Dedifferentiated amniotic fluid mesenchymal stem cell (primary cell): Measurements from ENCODE around the gene RNU7-1.

Source experiments
- DNase-seq: peaks from one replicate; pipeline ENCODE4 v3.0.0-alpha.2; 2016; ENCODE audit errors: extremely low spot score

Gene RNU7-1

GRCh38 chr12:6937481-6938352 lies 5.9 kb upstream of the RNU7-1 start:
- DNase-seq, result peak; percentile 89

DNA sequence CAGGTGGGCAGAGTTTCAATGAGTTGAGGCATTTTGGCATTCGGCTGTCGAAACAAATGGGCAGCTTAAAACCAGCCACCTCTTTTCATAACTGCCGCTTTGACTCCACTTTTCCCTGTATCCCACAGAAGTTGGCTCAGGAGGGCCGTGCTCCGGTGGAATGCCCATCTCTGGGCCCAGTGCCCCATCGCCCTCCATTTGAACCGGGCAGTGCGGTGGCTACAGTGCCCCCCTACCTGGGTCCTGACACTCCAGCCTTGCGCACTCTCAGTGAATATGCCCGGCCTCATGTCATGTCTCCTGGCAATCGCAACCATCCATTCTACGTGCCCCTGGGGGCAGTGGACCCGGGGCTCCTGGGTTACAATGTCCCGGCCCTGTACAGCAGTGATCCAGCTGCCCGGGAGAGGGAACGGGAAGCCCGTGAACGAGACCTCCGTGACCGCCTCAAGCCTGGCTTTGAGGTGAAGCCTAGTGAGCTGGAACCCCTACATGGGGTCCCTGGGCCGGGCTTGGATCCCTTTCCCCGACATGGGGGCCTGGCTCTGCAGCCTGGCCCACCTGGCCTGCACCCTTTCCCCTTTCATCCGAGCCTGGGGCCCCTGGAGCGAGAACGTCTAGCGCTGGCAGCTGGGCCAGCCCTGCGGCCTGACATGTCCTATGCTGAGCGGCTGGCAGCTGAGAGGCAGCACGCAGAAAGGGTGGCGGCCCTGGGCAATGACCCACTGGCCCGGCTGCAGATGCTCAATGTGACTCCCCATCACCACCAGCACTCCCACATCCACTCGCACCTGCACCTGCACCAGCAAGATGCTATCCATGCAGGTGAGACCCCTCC lies 5.0 kb upstream of the RNU7-1 start:
- DNase-seq, result no peak

GRCh38 chr12:6939191-6939540 lies 4.5 kb upstream of the RNU7-1 start:
- no peak for DNase-seq

- no peak for DNase-seq
Observed at GRCh38 chr12:6941267-6941666, 2.3 kb upstream of the RNU7-1 start.

DNA sequence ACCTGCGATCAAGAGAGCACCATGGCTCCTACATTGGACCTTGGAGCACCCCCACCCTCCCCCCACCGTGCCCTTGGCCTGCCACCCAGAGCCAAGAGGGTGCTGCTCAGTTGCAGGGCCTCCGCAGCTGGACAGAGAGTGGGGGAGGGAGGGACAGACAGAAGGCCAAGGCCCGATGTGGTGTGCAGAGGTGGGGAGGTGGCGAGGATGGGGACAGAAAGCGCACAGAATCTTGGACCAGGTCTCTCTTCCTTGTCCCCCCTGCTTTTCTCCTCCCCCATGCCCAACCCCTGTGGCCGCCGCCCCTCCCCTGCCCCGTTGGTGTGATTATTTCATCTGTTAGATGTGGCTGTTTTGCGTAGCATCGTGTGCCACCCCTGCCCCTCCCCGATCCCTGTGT lies 1.8 kb upstream of the RNU7-1 start:
- DNase-seq, result no peak

- no peak for DNase-seq
Observed at GRCh38 chr12:6942331-6942665, 1.3 kb upstream of the RNU7-1 start.

DNA sequence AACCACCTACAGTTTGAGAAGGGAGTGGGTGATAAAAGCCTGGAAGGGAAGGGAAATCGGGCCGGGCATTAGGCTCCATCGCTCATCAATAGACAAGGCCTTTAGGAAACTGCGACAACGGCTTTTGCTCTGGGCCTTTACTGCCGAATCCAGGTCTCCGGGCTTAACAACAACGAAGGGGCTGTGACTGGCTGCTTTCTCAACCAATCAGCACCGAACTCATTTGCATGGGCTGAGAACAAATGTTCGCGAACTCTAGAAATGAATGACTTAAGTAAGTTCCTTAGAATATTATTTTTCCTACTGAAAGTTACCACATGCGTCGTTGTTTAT lies 261 bp upstream of the RNU7-1 start:
- peak; percentile 91 for DNase-seq

DNA sequence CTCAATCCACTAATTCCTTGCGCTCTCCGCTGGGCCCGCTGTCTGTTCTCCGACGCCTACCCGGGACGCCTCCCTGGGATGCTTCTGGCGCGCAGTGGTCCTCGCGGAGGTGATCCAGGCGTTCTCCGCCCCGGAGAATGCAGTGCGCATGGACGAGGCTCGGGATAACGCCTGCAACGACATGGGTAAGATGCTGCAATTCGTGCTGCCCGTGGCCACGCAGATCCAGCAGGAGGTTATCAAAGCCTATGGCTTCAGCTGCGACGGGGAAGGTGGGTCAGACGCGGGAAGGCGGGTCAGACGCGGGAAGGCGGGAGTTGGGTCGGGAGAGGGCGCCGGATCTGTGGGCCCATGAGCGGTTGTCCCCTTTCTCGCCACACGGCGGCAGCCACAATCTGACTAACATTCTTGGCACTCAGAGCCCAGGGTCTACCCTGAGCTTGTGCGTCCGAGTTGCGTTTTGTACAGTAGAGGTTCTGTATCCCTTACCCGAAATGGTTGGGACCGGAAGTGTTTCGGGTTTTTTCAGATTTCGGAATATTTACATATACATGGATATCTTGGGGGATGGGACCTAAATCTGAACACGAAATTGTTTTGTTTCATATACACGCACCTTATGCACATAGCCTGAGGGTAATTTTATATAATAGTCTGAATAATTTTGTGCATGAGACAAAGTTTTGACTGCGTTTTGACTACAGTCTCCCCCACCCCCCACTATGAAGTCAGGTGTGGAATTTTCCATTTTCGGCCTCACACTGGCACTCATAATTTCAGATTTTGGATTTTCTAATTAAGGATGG lies 968 bp downstream of the RNU7-1 start:
- DNase-seq, result peak; percentile 93

DNA sequence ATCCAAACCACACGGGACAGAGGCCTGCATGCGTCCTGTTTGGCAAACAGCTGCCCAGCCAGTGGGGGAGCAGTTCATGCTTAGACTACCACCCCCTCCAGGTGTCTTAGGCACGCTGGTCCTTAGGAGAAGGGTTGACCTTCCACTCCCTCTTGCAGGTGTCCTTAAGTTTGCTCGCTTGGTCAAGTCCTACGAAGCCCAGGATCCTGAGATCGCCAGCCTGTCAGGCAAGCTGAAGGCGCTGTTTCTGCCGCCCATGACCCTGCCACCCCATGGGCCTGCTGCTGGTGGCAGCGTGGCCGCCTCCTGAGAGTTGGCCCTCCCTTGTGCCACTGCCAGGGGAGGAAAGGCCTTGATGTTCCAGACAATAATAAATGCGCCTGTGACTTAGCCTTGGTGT lies 2.0 kb downstream of the RNU7-1 start:
- DNase-seq, result no peak

GRCh38 chr12:6946033-6946919 lies 2.7 kb downstream of the RNU7-1 start:
- DNase-seq, result no peak

GRCh38 chr12:6946920-6947374 lies 3.3 kb downstream of the RNU7-1 start:
- DNase-seq, result no peak

GRCh38 chr12:6947615-6948014 lies 4.0 kb downstream of the RNU7-1 start:
- DNase-seq, result no peak

GRCh38 chr12:6948873-6949594 lies 5.4 kb downstream of the RNU7-1 start:
- no peak for DNase-seq

- DNase-seq, result no peak
Observed at GRCh38 chr12:6950401-6950801, 6.8 kb downstream of the RNU7-1 start.

DNA sequence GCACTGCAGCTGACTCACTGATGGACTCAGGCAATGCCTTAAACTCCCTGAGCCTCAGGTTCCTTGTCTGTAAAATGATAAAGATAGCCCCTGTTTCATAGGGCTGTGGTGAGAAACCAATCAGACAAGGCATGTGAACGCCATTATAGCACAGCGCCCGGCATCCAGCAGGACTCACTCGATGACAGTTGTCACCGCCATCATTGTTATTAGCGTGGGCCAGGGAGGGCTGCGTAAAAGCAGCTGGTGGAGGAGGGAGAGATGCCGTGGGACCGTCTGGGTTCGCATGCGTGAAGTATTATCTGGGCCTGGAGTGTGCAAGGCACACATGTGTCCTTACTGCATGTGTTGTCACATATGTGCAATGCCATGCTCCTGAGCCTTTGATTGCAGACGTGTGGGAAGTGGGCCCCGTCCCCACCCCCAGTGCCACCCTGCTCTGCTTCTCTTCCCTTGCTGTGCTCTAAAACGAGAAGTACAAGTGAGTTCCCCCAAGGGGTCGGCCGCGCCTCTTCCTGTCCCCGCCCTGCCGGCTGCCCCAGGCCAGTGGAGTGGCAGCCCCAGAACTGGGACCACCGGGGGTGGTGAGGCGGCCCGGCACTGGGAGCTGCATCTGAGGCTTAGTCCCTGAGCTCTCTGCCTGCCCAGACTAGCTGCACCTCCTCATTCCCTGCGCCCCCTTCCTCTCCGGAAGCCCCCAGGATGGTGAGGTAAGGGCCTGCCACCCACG lies 7.4 kb downstream of the RNU7-1 start, which contains the start of gene PTPN6:
Gene PTPN6, plus strand, starts transcription at position 546 of the 730 bp plus-strand sequence. Its CDS starts 157 bp downstream, at position 703.
- no peak for DNase-seq

- no peak for DNase-seq
Observed at GRCh38 chr12:6951551-6952120, 8.0 kb downstream of the RNU7-1 start.

- no peak for DNase-seq
Observed at GRCh38 chr12:6952121-6952862, 8.7 kb downstream of the RNU7-1 start.

DNA sequence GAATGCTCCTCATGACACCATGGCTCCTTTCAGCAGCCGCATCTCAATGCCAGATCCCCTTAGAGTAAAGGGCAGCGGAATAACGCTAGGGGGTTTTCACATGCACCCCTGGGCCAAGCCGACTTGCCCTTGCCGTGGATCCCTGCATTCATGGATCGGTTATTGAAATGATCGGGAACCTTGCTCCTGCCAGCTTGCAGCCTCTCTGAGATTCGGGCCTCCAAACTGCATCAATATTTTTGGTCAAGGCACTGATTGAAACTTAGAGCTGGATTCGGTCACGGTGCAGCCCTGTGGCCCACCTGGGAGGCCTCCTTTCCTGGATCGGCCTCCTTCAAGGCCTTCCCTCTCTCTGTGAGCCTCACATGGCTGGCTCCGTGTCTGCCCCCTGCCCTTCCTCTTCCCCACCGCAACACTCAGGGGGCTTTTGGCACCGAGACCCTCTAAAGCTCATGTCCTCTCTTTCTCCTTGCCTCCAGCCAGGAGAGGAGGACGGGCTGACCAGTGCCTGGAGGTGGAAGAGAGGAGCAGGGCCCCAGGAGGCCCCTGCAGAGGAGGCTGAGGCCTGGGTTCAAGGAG lies 9.3 kb downstream of the RNU7-1 start:
- DNase-seq, result no peak
